GM18517 (cell line): Measurements from ENCODE around the gene KRTAP10-1.
"Not testable (repeated sequence)": the region's sequence is repeated elsewhere in the genome, so short reads cannot be mapped to it uniquely, and the experiment has no call there.

Experiments used
- ATAC-seq: cut with Tn5 transposase; IDR thresholded peaks from one replicate; pipeline ENCODE4 v1.9.1; 2021; ENCODE audit warnings: mild to moderate bottlenecking, moderate library complexity; ENCODE audit not compliant: unreplicated experiment

The KRTAP10-1 gene

DNA sequence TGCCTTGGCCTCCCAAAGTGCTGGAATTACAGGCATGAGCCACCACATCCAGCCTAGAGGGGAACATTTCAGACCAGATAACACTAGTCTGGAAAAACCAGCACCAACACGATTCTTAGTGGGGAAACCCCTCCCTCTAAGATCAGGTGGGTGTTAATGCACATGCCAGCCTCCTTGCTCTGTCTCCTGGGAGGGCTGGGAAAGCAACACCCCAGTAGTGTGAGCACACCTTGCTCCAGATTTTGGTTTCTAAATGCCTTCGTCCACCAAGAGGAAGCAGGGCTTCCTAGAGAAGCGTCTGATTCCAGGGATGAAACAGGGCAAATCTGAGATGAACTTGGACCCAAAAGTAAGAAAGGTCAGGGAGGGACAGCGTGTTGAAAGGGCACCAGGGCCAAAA lies 31.3 kb upstream of the KRTAP10-1 start:
- no peak for ATAC-seq

- ATAC-seq: no peak
These were observed 30.0 kb upstream of the KRTAP10-1 start for GRCh38 chr21:44569861-44570517.

- no peak for ATAC-seq
These were observed 28.9 kb upstream of the KRTAP10-1 start for GRCh38 chr21:44568667-44569556.

DNA sequence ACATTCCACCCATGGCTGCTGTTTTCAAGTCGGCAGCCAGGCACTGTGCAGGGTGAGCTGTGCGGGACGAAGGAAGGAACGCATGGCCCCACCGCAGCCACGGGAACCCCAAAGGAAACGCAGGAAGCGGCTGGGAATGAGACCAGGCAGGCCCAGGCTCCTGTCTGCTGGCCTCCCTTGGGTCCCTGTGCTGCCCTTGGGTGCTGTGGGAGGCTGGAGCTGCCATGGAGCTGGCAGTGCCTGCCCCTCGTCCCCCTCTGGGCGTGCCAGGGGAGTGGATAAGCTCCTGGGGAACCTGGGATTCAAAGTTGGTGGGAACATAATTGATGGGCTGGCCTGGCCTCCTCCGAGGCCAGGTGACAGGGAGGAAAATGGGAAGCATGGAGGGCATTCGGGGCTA lies 28.3 kb upstream of the KRTAP10-1 start:
- no peak for ATAC-seq

GRCh38 chr21:44567481-44568171 lies 27.6 kb upstream of the KRTAP10-1 start:
- ATAC-seq: no peak

- ATAC-seq: no peak
These were observed 26.4 kb upstream of the KRTAP10-1 start for GRCh38 chr21:44566403-44566802.

DNA sequence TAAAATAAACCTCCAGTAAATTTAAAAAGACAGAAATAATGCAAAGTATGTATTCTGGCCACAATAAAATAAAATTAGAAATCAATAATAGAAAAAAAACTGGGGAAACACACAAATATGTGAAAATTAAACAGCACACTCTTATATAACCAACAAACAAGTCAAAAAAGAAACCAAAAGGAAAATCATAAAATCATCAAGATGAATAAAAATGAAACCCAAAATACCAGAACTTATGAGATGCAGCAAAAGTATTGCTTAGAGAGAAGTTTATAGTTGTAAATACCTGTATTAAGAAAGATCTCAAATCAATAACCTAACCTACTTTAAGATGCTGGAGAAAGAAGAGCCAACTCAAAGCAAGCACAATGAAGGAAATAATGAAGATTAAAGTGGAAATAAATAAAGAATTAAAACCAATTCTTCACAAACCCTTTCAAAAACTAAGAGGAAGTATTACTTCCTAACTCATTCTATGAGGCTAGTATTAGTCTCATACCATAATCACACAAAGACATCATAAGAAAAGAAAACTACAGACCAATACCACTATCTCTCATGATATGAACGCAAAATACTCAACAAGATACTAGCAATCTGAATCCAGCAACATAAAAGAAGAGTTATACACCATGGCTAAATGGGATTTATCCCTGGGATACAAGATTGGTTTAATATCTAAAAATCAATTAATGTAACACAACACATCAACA lies 25.0 kb upstream of the KRTAP10-1 start:
- ATAC-seq: no peak

DNA sequence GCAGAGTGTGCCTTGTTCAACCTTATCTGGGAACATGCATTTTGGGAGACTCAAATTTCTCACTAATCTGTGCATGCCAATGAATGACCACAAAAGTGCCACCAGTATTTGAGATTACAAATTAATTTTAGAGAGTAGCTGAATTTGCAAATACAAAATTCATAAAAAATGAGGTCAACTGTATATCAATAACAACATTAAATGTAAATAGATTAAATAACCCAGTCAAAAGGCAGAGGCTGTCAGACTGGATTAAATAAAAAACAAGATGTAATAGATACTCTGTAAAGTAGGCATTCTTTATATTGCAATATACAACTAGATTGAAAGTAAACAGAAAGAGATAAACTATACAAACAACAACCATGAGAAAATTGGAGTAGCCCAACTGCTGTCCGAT lies 24.1 kb upstream of the KRTAP10-1 start:
- no peak for ATAC-seq

DNA sequence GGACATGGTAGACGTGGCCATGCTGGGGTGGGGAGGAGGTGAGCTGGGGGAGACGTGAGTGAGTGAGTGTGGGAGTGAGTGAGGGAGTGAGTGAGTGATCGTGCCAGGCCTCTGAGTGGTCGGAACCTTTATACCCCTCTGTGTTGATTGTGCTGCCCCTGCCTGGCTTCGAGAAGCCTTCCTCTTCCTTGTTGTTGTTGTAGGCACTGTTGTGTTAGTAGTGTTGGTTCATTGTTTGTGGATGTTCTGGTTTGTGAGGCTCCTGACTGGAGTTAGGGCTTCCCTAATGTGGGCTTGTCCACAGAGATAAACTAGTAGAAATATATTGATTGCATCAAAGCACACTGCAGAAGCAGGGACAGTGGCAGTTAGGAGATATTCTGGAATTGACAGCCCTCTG lies 18.7 kb upstream of the KRTAP10-1 start, which contains the start of gene KRTAP10-3:
TSS of gene KRTAP10-3 (minus strand) at position 101 of the 400 bp plus-strand sequence. CDS start at position 21, 80 bp downstream.
- ATAC-seq: no peak

DNA sequence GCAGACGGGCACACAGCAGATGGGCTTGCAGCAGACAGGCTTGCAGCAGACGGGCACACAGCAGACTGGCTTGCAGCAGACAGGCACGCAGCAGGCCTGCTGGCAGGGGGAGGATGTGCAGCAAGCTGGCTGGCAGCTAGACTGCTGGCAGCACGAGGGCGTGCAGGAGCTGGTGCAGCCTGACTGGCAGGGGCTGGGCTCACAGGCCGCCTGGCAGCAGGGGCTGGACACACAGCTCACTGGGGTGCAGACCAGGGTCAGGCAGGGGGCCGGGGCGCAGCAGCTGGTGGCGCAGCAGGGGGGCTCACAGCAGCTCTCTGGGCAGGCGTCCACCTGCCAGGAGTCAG lies 18.3 kb upstream of the KRTAP10-1 start:
- not testable (repeated sequence) for ATAC-seq

- ATAC-seq: no peak
These were observed 17.7 kb upstream of the KRTAP10-1 start for GRCh38 chr21:44557491-44558328.

DNA sequence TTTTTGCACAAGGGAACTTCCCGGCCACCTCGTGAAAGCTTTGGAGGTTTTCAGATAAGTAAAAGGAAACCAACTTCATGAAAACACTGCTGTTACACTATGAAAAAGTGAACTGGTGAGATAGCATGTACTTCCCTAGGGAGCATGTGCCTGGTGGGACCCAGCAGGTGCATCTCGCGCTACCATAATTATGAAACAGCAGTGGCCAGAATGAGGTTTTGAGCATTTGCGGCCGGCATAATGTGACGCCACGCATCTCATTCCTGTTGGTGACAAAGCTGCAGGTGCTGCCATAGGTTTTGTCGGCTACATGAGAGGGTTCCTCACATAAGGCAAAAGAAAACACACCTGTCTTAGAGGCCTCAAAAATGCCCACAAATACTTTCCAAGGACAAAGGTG lies 16.9 kb upstream of the KRTAP10-1 start:
- ATAC-seq: no peak

DNA sequence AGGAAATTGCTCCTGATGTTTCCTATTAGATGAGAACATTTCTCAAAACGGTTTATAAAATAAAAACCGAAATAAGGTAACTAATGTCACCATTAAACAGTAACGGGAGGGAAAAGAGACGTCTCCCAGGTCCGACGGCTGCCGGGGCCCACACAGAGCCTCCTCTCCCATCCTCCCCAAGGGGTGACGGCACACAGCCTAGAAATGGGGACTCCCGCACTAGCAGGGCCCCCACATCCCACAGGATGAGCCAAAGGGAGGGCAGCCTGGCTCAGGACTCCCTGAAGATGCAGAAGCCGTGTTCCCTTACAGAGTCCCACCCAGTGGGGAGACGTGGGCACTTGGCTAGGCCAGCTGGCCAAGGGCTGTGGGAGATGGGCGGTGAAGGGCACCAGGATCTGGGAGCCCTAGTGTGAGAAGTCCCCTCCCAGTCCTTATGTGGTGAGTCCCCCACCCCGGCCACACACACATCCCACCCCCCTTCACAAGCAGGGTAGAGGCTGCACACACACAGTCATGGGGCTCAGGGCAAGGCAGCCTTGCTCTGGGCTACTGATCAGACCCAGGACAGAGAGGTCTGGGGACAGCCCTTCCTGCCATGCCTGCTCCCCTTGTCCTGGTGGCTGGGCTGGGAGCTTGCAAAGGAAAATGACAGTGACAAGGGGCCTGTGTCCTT lies 15.3 kb upstream of the KRTAP10-1 start:
- ATAC-seq: no peak

DNA sequence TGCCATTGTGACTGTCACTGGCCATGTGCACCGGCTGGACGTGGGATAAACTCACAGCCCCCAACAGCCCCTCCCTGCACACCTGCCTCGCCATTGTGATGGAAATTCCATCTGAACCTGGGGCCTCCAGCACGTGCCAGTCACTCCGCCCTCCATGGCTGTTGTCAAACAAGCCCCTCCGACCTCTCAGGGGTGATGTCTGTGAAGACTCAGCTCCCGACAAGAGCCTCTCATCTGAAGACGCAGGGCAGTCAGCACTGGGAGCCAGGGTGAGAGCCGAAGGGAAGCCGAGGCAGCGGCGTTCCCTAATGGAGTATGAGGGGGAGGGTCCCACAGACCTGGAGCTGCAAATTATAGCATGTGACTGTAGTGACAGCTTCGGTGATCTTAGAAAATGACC lies 12.7 kb upstream of the KRTAP10-1 start:
- no peak for ATAC-seq

GRCh38 chr21:44552136-44552535 lies 12.1 kb upstream of the KRTAP10-1 start:
- no peak for ATAC-seq

DNA sequence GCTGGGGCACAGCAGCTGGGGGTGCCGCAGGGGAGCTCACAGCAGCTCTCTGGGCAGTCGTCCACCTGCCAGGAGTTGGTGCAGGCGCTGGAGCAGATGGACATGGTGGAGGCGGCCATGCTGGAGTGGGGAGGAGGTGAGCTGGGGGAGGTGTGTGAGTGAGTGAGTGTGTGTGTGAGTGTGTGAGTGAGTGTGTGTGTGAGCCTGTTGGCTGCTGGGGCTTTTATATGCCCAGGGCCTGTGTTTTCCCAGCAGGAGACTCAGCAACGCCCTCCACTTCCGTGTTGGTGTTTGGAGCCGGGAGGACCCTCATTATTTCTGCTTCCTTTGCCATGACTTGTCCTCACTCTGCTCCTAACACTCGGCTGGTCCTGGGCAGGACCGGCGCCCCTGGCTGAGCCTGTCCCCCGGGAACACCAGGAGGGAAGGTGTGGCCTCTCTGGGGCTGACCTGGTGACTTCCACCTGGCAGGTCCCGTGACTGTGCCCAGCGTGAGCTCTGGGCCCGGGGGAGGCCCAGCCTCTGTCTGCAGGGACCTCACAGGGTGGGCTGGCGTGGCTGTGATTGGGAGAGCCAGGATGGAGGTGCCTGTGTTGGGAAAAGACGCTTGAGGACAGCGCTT lies 11.5 kb upstream of the KRTAP10-1 start, which contains the start of gene KRTAP10-2:
TSS of gene KRTAP10-2 (minus strand) at position 166 of the 622 bp plus-strand sequence. CDS start at position 119, 47 bp downstream.
- no peak for ATAC-seq

- ATAC-seq: no peak
These were observed 10.8 kb upstream of the KRTAP10-1 start for GRCh38 chr21:44550807-44551206.

- not testable (repeated sequence) for ATAC-seq
These were observed 10.3 kb upstream of the KRTAP10-1 start for GRCh38 chr21:44550285-44550684.
